CD8-positive, alpha-beta memory T cell (primary cell): ENCODE results near the gene VMP1. TPM values are rescaled to one million over a fixed set of nuclear protein-coding genes. Genes with fewer than 3 reads are reported as not detected.
"Not testable (repeated sequence)": the region's sequence is repeated elsewhere in the genome, so short reads cannot be mapped to it uniquely, and the experiment has no call there.

ENCODE experiments used
- CTCF ChIA-PET: fragments of 350-600 bp; sonication (Branson Sonifier 250); formaldehyde crosslinking; loops from one replicate; lab custom pipeline; 2021; ENCODE audit warnings: antibody characterized with exemption; lab: Charles Lee
- POLR2A ChIA-PET: fragments of 350-600 bp; sonication (Branson Sonifier 250); formaldehyde crosslinking; loops from one replicate; lab custom pipeline; 2021; ENCODE audit warnings: antibody characterized with exemption; lab: Charles Lee
- DNase-seq, 5 donors: peaks; one replicate each; pipeline versions ENCODE4 v3.0.0 to v3.0.0-alpha.2; 2020 to 2022; ENCODE audit warnings: mixed read lengths in 1 of 5
- H3K27ac ChIP-seq: one replicate; pipeline ENCODE4 v1.7.0; 2013; ENCODE audit warnings: low read depth, mild to moderate bottlenecking, low read length, moderate library complexity
- H3K27me3 ChIP-seq: 2 replicates; pipeline ENCODE4 v1.7.0; 2013; ENCODE audit warnings: low read length, mild to moderate bottlenecking; ENCODE audit not compliant: insufficient read depth, poor library complexity, severe bottlenecking
- H3K36me3 ChIP-seq: 2 replicates; pipeline ENCODE4 v1.7.0; 2013; ENCODE audit warnings: mild to moderate bottlenecking, low read length, moderate library complexity; ENCODE audit not compliant: insufficient read depth
- H3K4me1 ChIP-seq: 2 replicates; pipeline ENCODE4 v1.7.0; 2013; ENCODE audit warnings: mild to moderate bottlenecking, low read length, moderate library complexity; ENCODE audit not compliant: insufficient read depth
- H3K4me3 ChIP-seq: 2 replicates; pipeline ENCODE4 v1.7.0; 2013; ENCODE audit warnings: mild to moderate bottlenecking, low read length
- H3K9me3 ChIP-seq: 2 replicates; pipeline ENCODE4 v1.7.0; 2013; ENCODE audit warnings: mild to moderate bottlenecking, low read length
- H3K27ac Mint-ChIP-seq, 8 donors: one replicate each; pipeline ENCODE4 v1.8.0; 2020 to 2021; ENCODE audit warnings: mixed read lengths in 8 of 8, mild to moderate bottlenecking in 6 of 8, inconsistent platforms in 3 of 8, moderate library complexity in 3 of 8
- H3K27me3 Mint-ChIP-seq, 2 donors: one replicate each; pipeline ENCODE4 v1.8.0; 2020 to 2021; ENCODE audit warnings: mixed read lengths in 2 of 2, mild to moderate bottlenecking in 1 of 2, moderate library complexity in 1 of 2
- H3K36me3 Mint-ChIP-seq, 3 donors: one replicate each; pipeline ENCODE4 v1.8.0; 2020 to 2021; ENCODE audit warnings: mixed read lengths in 3 of 3, inconsistent platforms in 1 of 3, mild to moderate bottlenecking in 1 of 3
- H3K4me1 Mint-ChIP-seq, 3 donors: one replicate each; pipeline ENCODE4 v1.8.0; 2020 to 2021; ENCODE audit warnings: mixed read lengths in 3 of 3, inconsistent platforms in 1 of 3, mild to moderate bottlenecking in 1 of 3
- H3K4me3 Mint-ChIP-seq, 7 donors: one replicate each; pipeline ENCODE4 v1.8.0; 2020 to 2021; ENCODE audit warnings: mixed read lengths in 7 of 7, mild to moderate bottlenecking in 6 of 7, moderate library complexity in 4 of 7, inconsistent platforms in 2 of 7
- H3K9me3 Mint-ChIP-seq, 5 donors: one replicate each; pipeline ENCODE4 v1.8.0; 2020 to 2022; ENCODE audit warnings: mixed read lengths in 5 of 5, mild to moderate bottlenecking in 3 of 5, moderate library complexity in 2 of 5, inconsistent platforms in 1 of 5
- polyA plus RNA-seq: library from polyadenylated mRNA; unstranded; fragments of 300-500 nt; fragmentation: Illumina TruSeq; gene quantifications from one replicate; pipeline ENCODE4 v1.2.3, GENCODE V29; 2021
- total RNA-seq, 2 experiments: library from RNA; stranded (reverse); gene quantifications; one replicate each; pipeline ENCODE4 v1.2.3, GENCODE V29; 2021

VMP1 gene
- total and polyA plus RNA-seq, 3 experiments from 2014 or later, result 57.0 to 151 (median 150) TPM

DNA sequence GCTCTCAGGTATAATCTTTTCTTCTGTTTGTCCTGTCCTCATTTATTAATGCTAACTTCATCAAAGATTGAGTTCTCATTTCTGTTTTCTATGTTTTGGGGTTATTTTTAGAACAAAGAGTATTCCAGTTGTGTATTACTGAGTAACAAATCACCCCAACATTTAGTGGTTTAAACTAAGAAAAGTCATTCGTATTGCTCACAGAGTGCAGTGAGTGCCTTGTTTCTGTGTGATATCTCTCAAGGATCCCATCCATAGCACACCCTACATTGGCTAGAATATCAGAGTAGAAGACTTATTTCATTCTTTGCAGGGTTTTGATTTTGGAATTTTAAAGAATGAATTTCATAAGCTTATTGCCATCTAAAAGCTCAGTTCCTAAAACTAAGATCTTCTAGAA, 72.1 kb downstream of the VMP1 start:
- Mint-ChIP-seq H3K4me3 (no peak overlapping the region), H3K4me1 (peaks cover 19 to 37% (median 33%) of the 10 kb centered on the region in 3 donors), H3K36me3 (peaks cover 9 to 39% (median 12%) of the 10 kb centered on the region in 3 donors), H3K9me3 (peaks cover 0 to 5% (median 2%) of the 10 kb centered on the region in 5 donors), H3K27ac (peak overlapping the region in 7 of 8 donors; percentile 22 to 84 (median 72)), H3K27me3 (no peaks in the 10 kb centered on the region)
- Histone ChIP-seq H3K36me3 (peaks cover 9% of the 10 kb centered on the region), H3K27ac (no peak overlapping the region), H3K9me3 (no peaks in the 10 kb centered on the region), H3K4me1 (peaks cover 18% of the 10 kb centered on the region), H3K4me3 (no peak overlapping the region), H3K27me3 (no peaks in the 10 kb centered on the region)
- CTCF ChIA-PET, result no interaction called here
- no peak for DNase-seq
- POLR2A ChIA-PET, result no interaction called here

DNA sequence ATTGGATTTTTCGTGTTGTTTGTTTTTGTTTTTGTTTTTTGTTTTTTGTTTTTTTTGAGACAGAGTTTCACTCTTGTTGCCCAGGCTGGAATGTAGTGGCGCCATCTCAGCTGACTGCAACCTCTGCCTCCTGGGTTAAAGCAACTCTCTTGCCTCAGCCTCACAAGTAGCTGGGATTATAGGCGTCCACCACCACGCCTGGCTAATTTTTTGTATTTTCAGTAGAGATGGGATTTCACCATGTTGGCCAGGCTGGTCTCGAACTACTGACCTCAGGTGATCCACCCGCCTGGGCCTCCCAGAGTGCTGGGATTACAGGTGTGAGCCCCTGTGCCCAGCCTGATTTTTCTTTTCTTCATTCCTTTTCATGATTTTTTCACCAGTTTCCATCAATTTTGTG, 73.1 kb downstream of the VMP1 start:
- peak overlapping the region in 7 of 8 donors; percentile 22 to 76 (median 40) for H3K27ac Mint-ChIP-seq
- H3K36me3 ChIP-seq, H3K27me3 Mint-ChIP-seq, H3K27me3 ChIP-seq, H3K27ac ChIP-seq, H3K9me3 ChIP-seq, H3K4me3 ChIP-seq, H3K9me3 Mint-ChIP-seq, H3K4me3 Mint-ChIP-seq, CTCF ChIA-PET, DNase-seq, POLR2A ChIA-PET: not testable (repeated sequence)
- peaks cover 25 to 45% (median 42%) of the 10 kb centered on the region in 3 donors for H3K4me1 Mint-ChIP-seq
- H3K4me1 ChIP-seq, result peaks cover 26% of the 10 kb centered on the region
- H3K36me3 Mint-ChIP-seq, result peaks cover 9 to 30% (median 12%) of the 10 kb centered on the region in 3 donors

DNA sequence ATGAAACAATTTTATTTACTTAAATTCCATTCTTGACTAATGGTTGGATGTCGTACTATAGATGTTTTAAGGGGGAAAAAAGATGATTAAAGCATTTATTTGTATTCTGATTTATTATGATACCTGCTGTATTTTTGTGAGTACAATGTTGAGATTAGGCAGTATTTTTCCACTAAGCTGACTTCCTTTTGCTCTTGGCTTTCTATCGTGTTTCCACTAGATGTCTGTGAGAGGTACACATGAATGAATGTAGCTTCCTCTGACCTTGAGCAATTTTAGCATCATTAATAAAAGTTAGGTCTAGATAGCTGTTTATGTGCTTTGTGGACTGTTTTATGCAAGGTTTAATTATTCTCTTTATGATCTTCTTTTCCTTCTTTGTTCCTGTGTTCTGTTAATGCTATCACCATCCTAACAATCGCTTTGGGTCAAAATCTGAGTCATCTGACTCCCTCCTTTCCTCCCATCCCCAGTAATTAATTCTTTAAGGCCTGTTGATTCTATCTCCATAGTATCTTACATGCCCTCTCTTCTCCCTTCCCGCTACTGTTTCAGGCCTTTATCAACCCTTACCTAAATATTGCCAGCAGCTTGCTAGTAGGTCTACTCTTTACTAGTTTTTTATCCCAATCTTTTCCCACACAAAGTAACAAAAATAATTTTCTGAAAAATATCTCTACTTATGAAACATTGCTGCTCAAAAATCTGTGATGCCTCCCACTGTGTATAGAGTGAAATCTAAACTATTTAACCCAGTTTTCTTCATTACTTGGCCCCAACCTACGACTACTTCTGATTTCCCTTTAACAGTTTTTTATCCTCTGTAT, 76.0 kb downstream of the VMP1 start:
- Histone ChIP-seq H3K9me3 (no peaks in the 10 kb centered on the region), H3K4me1 (peaks cover 48% of the 10 kb centered on the region), H3K27ac (peak overlapping the region; percentile 71), H3K36me3 (no peaks in the 10 kb centered on the region), H3K27me3 (no peaks in the 10 kb centered on the region), H3K4me3 (no peak overlapping the region)
- no peaks in the 10 kb centered on the region for H3K27me3 Mint-ChIP-seq
- peak overlapping the region; percentile 81 to 99 (median 94) for H3K27ac Mint-ChIP-seq
- H3K4me3 Mint-ChIP-seq, result peak overlapping the region; percentile 38 to 80 (median 74)
- H3K36me3 Mint-ChIP-seq, result peaks cover 0 to 10% (median 5%) of the 10 kb centered on the region in 3 donors
- H3K9me3 Mint-ChIP-seq, result no peaks in the 10 kb centered on the region
- POLR2A ChIA-PET, result interaction anchor here (1.2 to 1.8 kb wide), 3 partner anchors 46 to 55 kb away, joined by 3 to 9 read pairs (median 4); no protein-coding TSS in a partner anchor
- peak in 1 of 5 donors; percentile 10 for DNase-seq
- H3K4me1 Mint-ChIP-seq, result peaks cover 41 to 66% (median 59%) of the 10 kb centered on the region in 3 donors
- CTCF ChIA-PET, result interaction anchor here (1.1 to 1.6 kb wide), 4 partner anchors 9 to 56 kb away, joined by 4 to 5 read pairs (median 4); no protein-coding TSS in a partner anchor

DNA sequence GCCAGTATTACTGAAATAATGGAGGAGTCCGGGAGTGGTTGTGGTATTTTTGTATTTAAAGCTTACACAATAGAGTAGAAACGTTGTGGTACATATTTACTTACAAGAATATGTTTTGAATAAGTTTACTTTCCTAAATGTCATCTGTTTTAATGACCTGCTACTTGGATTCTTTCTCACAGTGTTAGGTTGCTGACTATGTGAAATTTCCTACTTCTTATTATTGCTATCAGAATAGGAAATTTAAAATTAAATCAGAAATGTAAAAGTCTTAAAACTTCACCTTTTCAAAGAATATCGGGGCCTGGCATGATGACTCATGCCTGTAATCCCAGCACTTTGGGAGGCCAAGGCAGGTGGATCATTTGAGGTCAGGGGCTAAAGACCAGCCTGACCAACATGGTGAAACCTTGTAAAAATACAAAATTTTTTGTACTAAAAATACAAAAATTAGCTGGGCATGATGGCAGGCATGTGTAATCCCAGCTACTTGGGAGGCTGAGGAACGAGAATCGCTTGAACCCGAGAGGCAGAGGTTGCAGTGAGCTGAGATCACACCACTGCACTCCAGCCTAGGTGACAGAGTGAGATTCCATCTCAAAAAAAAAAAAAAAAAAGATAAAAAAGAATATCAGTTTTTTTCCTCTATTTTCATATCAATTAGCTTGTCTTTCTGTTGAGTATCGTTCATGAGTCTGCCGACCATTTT, 77.8 kb downstream of the VMP1 start:
- Mint-ChIP-seq H3K4me1 (peaks cover 40 to 57% (median 48%) of the 10 kb centered on the region in 3 donors), H3K36me3 (peaks cover 0 to 6% (median 0%) of the 10 kb centered on the region in 3 donors), H3K27me3 (no peaks in the 10 kb centered on the region), H3K4me3 (peak overlapping the region in 6 of 7 donors; percentile 18 to 82 (median 35)), H3K9me3 (no peaks in the 10 kb centered on the region), H3K27ac (peak overlapping the region; percentile 62 to 99 (median 86))
- no peak overlapping the region for H3K4me3 ChIP-seq
- no peaks in the 10 kb centered on the region for H3K9me3 ChIP-seq
- no peaks in the 10 kb centered on the region for H3K36me3 ChIP-seq
- DNase-seq, result no peak
- no peaks in the 10 kb centered on the region for H3K27me3 ChIP-seq
- H3K4me1 ChIP-seq, result peaks cover 49% of the 10 kb centered on the region
- POLR2A ChIA-PET, result interaction anchor here (1.2 to 1.8 kb wide), 2 partner anchors 44 to 53 kb away, joined by 5 to 17 read pairs; no protein-coding TSS in a partner anchor
- CTCF ChIA-PET, result interaction anchor here (1.2 to 2.6 kb wide), 7 partner anchors 13 to 74 kb away, joined by 3 to 13 read pairs (median 4); no protein-coding TSS in a partner anchor
- peak overlapping the region; percentile 71 for H3K27ac ChIP-seq

DNA sequence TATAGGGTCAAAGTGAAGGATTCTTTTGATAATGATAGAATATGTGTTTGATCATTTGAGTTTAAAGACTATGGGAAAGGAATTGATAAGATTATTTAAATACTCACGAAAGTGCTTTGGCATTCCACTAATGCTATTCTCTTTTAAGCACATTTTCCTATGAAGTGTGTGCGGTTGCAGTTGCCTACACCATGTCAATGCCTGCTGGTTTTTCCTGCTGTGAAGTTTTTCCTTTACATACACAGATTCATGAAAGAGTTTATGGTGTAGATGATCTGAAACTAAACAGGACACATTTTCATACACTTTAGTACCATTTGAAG, 78.7 kb downstream of the VMP1 start:
- peak overlapping the region; percentile 89 to 99 (median 96) for H3K27ac Mint-ChIP-seq
- ChIA-PET CTCF (interaction anchor here (1.1 to 2.6 kb wide), 6 partner anchors 32 to 73 kb away, joined by 3 to 13 read pairs (median 5); no protein-coding TSS in a partner anchor), POLR2A (interaction anchor here (0.6 to 1.8 kb wide), 7 partner anchors 11 to 107 kb away, joined by 3 to 17 read pairs (median 5); partner anchors contain the start of genes RPS6KB1 and TUBD1)
- H3K27me3 Mint-ChIP-seq, result no peaks in the 10 kb centered on the region
- H3K27ac ChIP-seq, result peak overlapping the region; percentile 71
- no peaks in the 10 kb centered on the region for H3K36me3 ChIP-seq
- no peaks in the 10 kb centered on the region for H3K9me3 ChIP-seq
- no peaks in the 10 kb centered on the region for H3K27me3 ChIP-seq
- H3K4me1 Mint-ChIP-seq, result peaks cover 40 to 57% (median 53%) of the 10 kb centered on the region in 3 donors
- H3K4me1 ChIP-seq, result peaks cover 49% of the 10 kb centered on the region
- H3K36me3 Mint-ChIP-seq, result peaks cover 0 to 6% (median 2%) of the 10 kb centered on the region in 3 donors
- no peak for DNase-seq
- H3K9me3 Mint-ChIP-seq, result no peaks in the 10 kb centered on the region
- H3K4me3 Mint-ChIP-seq, result peak overlapping the region; percentile 66 to 89 (median 80)
- peak overlapping the region; percentile 28 for H3K4me3 ChIP-seq

DNA sequence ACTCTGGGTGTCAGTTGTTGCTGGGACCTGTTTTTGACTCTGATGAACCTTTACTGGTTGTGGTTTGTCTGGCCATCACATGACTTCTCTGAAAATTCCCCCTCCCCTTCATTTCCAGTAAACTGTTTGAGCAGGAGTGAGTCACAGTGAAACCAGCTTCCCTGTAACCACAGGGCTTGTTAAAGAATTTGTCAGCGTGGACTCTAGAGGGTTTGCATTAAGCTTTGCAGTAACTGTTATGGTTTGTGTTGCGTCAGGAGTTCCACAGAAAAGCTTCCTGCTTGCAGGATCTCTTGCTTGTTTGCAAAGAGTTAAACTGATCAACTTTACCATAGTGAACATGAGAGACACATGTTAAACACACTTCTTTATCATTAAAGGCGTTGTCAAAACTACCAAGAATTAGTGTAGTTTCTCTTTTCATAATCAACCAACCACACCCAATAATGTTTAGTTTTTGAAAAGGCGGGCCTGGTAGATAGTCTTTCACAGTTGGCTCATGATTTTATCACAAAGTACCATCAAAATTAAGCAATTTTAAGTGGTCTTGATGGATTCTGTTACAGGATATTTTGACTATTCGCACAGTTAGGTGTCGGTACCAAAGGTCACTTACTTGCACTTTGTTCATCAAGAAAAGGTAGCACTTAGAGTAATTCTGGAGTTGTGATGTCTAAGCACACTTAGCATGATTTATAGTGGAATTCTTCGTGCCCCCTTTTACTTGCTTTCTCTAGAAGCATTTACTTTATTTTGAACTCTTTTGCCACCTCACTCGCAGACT, 79.3 kb downstream of the VMP1 start:
- DNase-seq, result peak; percentile 43 to 83 (median 76)
- Histone ChIP-seq H3K27ac (peak overlapping the region; percentile 71), H3K4me3 (peak overlapping the region; percentile 28), H3K4me1 (peaks cover 49% of the 10 kb centered on the region), H3K36me3 (no peaks in the 10 kb centered on the region), H3K9me3 (no peaks in the 10 kb centered on the region), H3K27me3 (no peaks in the 10 kb centered on the region)
- peak overlapping the region; percentile 66 to 89 (median 80) for H3K4me3 Mint-ChIP-seq
- H3K4me1 Mint-ChIP-seq, result peaks cover 40 to 57% (median 55%) of the 10 kb centered on the region in 3 donors
- ChIA-PET POLR2A (interaction anchor here (0.6 to 1.8 kb wide), 7 partner anchors 11 to 107 kb away, joined by 3 to 17 read pairs (median 5); partner anchors contain the start of genes RPS6KB1 and TUBD1), CTCF (interaction anchor here (1.1 to 2.6 kb wide), 5 partner anchors 38 to 72 kb away, joined by 3 to 13 read pairs (median 4); no protein-coding TSS in a partner anchor)
- peaks cover 2 to 7% (median 4%) of the 10 kb centered on the region in 3 donors for H3K36me3 Mint-ChIP-seq
- peak overlapping the region; percentile 89 to 99 (median 96) for H3K27ac Mint-ChIP-seq
- H3K27me3 Mint-ChIP-seq, result no peaks in the 10 kb centered on the region
- no peaks in the 10 kb centered on the region for H3K9me3 Mint-ChIP-seq

DNA sequence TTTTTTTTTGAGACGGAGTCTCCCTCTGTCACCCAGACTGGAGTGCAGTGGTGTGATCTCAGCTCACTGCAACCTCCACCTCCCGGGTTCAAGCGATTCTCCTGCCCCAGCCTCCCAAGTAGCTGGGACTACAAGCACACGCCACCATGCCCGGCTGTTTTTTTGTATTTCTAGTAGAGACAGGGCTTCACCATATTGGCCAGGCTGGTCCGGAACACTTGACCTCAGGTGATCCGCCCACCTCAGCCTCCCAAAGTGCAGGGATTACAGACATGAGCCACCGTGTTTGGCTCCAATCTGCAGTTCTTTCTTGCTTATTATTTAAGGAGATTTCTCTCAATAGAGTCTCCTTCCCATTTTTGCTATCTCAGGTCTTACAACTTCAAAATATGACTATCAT, 82.4 kb downstream of the VMP1 start:
- Mint-ChIP-seq H3K36me3 (peaks cover 5 to 16% (median 6%) of the 10 kb centered on the region in 3 donors), H3K4me1 (peaks cover 21 to 32% (median 31%) of the 10 kb centered on the region in 3 donors), H3K27ac (peak overlapping the region in 5 of 8 donors; percentile 17 to 81 (median 41))
- H3K36me3 ChIP-seq, H3K9me3 Mint-ChIP-seq, H3K4me3 ChIP-seq, H3K4me3 Mint-ChIP-seq, H3K27me3 Mint-ChIP-seq, H3K9me3 ChIP-seq, CTCF ChIA-PET, H3K27me3 ChIP-seq, H3K27ac ChIP-seq, DNase-seq: not testable (repeated sequence)
- peaks cover 30% of the 10 kb centered on the region for H3K4me1 ChIP-seq
- POLR2A ChIA-PET, result interaction anchor here (0.7 kb wide), 1 partner anchor 1788 kb away, joined by 6 read pairs; no protein-coding TSS in a partner anchor
